ENCODE data around the gene HEBP1.

DNA sequence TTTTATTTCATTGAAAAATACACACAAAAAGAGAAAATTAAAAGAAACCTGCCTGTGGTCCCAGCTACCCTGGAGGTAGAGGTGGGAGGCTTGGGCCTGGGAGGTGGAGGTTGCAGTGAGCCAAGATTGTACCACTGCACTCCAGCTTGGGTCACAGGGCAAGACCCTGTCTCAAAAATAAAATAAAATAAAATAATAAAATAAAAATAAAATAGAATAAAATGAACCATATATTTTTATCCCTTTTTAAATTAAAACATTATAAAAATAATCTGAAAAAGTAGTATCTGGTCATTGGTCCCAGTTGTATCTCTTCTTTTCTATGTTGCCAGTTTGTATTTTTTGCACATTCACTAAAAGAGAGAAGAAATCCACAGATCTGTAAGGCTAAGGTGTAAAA, 27.4 kb upstream of the HEBP1 start:
- TF ChIP-seq, protein P1, sequence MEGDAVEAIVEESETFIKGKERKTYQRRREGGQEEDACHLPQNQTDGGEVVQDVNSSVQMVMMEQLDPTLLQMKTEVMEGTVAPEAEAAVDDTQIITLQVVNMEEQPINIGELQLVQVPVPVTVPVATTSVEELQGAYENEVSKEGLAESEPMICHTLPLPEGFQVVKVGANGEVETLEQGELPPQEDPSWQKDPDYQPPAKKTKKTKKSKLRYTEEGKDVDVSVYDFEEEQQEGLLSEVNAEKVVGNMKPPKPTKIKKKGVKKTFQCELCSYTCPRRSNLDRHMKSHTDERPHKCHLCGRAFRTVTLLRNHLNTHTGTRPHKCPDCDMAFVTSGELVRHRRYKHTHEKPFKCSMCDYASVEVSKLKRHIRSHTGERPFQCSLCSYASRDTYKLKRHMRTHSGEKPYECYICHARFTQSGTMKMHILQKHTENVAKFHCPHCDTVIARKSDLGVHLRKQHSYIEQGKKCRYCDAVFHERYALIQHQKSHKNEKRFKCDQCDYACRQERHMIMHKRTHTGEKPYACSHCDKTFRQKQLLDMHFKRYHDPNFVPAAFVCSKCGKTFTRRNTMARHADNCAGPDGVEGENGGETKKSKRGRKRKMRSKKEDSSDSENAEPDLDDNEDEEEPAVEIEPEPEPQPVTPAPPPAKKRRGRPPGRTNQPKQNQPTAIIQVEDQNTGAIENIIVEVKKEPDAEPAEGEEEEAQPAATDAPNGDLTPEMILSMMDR (IDR thresholded peaks at IDR 0.05) = no peak
- no peak for TF ChIP-seq POLR2A (IDR thresholded peaks at IDR 0.05)
